ENCODE data around the gene CFAP251.

- TF ChIP-seq POLR2AphosphoS5 (IDR thresholded peaks at IDR 0.05) (no peak), POLR2A (IDR thresholded peaks at IDR 0.05) (no peak), CTCF (IDR thresholded peaks at IDR 0.05) (no peak)
Observed at GRCh38 chr12:122029620-122030423, 111.4 kb downstream of the CFAP251 start.

All from transverse colon (tissue), 4 donors.